ENCODE data around the gene CFAP52.
A peak's percentile ranks its signal among the peaks of the same experiment; 100 is the strongest.
"Not testable (repeated sequence)": the region's sequence is repeated elsewhere in the genome, so short reads cannot be mapped to it uniquely, and the experiment has no call there.

The CFAP52 gene

GRCh38 chr17:9568957-9569588 lies 7.4 kb upstream of the CFAP52 start:
- DNase-seq (ENCODE audit: low spot score): no peak

DNA sequence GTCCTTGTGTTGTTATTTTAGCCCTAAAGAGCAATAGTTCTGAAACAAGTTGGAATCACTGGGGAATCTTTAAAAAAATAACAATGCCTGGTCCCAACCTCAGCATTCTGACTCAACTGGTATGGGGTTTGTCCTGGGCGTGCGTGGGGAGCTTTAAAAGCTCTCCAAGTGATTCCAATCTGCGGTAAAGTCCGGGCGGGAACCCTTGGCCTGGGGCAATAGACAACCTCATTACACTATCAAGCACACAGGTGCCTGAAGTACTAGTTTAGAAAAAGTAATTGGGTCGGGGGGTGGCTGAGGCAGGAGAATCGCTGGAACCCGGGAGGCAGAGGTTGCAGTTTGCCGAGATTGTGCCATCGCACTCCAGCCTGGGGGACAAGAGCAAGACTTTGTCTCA lies 5.2 kb upstream of the CFAP52 start:
- no peak for DNase-seq (ENCODE audit: low spot score)

DNA sequence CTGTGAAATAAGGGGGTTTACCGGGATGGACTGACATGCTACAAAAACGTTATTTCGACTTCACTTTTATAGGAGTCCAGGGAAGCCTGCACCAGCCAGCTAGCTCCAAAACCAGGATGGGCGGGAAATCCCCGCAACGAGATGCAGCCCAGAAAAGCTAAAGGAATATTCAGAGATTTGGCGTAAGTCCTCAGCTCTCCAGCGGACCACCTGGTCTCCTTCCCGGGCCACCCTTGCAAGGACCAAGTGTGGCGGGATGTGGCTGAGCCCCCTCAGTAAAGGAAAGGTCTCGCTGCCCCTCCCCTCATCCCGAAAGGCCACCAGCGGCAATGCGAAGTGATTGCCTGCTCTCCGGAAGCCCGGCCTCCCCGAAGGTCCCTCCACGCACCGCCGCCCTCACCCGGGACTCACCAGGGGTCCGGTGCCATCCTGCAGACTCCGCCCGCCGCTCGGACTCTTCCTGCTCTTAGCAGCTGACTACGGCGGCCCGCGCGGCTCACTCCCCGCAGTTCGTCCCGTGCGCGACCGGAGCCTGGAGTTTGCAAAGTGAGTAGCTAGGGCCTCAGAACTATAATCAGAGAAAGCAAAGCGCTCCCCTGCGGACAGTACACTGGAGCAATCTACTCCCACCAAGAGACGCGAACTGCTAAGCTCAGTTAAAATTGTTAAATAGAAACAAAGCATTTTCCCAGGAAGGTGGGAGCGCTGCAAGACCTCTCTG lies 901 bp upstream of the CFAP52 start, which contains the start of gene STX8:
TSS of gene STX8 (minus strand) at position 440 of the 721 bp plus-strand sequence. CDS start at position 428, 12 bp downstream.
- peak; percentile 85 for DNase-seq (ENCODE audit: low spot score)

- no peak for DNase-seq (ENCODE audit: low spot score)
Observed at GRCh38 chr17:9577373-9577709, 899 bp downstream of the CFAP52 start.

- DNase-seq (ENCODE audit: low spot score): no peak
Observed at GRCh38 chr17:9587969-9588656, 11.7 kb downstream of the CFAP52 start.

DNA sequence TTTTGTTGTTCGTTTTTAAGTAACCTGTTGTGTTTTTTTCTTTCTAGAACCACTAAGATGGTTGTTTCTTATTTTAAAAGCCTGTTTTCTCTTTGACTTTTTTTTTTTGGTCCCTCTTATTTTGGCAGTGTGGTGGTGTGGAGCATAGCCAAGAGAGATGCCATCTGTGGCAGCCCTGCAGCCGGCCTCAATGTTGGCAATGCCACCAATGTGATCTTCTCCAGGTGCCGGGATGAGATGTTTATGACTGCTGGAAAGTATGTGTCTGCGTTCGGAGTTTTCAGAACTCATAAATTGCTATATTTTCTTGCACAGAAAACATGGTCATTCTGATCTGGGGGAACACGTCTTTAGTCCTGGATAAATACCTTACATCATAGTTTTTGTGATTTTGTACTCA lies 17.6 kb downstream of the CFAP52 start:
- DNase-seq (ENCODE audit: low spot score): no peak

GRCh38 chr17:9597638-9598037 lies 21.2 kb downstream of the CFAP52 start:
- not testable (repeated sequence) for DNase-seq (ENCODE audit: low spot score)

DNA sequence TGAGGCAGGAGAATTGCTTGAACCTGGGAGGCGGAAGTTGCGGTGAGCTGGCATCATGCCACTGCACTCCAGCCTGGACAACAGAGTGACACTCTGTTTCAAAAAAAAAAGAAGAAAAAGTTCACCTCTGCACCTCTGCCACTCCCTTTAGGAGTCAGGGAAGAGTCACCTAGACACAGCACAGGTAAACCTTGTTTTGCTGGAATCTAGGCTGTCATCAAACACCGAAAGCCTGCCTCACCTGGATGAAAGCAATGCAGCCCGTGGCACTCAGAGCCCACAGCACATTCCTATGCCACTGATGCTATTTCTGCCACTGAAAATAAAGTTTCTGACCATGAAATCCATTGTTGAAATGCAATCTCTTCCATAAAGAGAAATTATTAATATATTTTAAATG lies 22.2 kb downstream of the CFAP52 start:
- DNase-seq (ENCODE audit: low spot score): no peak

- DNase-seq (ENCODE audit: low spot score): not testable (repeated sequence)
Observed at GRCh38 chr17:9604583-9604982, 28.1 kb downstream of the CFAP52 start.

DNA sequence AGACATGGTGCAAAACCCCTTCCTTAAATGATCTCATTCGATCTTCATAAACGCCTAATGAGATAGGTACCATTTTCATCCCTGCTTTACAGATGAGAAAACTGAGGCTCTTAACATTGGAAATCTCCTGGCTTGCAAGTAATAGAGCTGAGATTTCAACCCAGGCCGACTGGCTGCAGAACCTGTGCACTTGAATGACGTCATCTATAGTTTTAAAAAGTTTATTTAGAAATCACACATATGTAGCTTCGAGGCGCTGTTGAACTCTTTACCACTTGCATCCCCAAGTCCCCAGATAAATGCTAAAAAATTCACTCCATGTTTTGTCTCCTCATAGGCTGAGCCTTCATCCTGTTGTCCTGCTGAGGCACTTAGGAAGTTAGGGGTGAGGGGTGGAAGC lies 30.0 kb downstream of the CFAP52 start:
- DNase-seq (ENCODE audit: low spot score): no peak

DNA sequence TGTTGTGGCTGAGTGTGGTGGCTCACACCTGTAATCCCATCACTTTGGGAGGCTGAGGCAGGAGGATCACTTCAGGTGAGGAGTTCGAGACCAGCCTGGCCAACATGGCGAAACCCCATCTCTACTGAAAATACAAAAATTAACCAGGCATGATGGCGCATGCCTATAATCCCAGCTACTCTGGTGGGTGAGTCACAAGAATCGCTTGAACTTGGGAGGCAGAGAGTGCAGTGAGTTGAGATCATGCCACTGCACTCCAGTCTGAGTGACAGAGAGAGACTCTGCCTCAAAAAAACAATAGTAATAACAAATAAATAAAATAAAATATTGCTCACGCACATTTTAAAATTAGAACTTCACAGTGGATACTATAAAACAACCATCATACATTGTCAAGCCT lies 30.6 kb downstream of the CFAP52 start:
- DNase-seq (ENCODE audit: low spot score): not testable (repeated sequence)

GRCh38 chr17:9611557-9611956 lies 35.1 kb downstream of the CFAP52 start:
- DNase-seq (ENCODE audit: low spot score): no peak

GRCh38 chr17:9612006-9612405 lies 35.6 kb downstream of the CFAP52 start:
- no peak for DNase-seq (ENCODE audit: low spot score)

DNA sequence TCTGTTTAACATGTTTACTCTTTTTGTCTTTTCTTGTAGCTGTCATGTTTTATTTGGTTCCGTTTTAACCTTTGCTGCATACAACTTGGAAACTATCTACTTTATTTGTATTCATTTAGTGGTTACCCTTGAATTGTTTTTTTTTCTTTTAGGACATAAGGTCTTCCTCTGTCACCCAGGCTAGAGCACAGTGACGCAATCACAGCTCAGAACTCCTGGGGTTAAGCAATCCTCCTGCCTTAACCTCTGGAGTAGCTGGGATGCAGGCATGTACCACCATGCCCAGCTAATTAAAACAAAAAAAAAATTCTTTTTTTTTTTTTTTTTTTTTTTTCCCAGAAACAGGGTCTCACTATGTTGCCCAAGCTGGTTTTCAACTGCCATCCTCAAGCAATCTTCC lies 39.0 kb downstream of the CFAP52 start:
- no peak for DNase-seq (ENCODE audit: low spot score)

DNA sequence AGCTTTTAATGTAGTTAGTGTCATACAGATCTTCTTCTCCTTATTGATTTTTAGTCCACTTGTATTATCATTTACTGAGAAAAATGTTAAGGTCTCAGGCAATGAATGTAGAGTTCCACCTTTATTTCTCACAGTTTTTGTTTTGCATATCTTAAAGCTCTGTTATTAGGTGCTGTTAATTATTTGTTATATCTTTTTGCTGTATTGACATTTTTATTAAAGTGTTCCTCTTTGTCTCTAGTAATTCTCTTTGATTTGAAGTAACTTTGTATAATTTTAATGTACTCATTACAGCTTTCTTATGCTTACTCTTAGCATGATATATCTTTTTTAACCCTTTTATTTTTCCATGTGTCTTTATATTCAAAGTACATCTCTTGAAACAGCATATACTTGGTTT lies 46.5 kb downstream of the CFAP52 start:
- no peak for DNase-seq (ENCODE audit: low spot score)

DNA sequence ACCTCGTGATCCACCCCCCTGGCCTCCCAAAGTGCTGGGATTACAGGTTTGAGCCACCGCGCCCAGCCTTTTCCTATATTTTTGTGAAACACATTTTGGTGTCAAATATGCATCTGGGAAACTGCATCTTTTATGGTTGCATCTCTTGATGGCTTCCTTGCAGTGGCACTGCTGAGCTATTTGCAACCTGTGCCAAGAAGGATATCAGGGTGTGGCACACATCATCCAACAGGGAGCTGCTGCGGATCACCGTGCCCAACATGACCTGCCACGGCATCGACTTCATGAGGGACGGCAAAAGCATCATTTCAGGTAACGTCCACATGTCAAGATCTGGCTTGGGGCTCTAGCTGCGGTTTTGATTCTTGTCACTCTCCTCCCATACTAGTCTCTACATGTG lies 52.1 kb downstream of the CFAP52 start:
- DNase-seq (ENCODE audit: low spot score): no peak

GRCh38 chr17:9632741-9633140 lies 56.3 kb downstream of the CFAP52 start:
- DNase-seq (ENCODE audit: low spot score): no peak

DNA sequence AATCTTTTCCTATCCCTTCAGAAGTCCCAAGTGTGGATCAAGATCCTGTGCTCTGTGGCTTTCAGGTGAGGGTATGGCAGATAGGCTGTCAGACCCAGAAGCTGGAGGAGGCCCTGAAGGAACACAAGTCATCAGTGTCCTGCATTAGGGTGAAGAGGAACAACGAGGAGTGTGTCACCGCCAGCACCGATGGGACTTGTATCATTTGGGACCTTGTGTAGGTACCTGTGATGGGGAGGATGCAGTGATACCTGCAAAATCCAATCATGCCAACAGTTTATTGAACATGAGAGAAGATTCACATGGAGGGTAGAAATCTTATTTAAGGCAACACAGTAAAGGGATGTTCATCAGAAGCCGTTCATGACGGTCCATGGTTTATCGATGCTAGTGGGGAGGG lies 58.9 kb downstream of the CFAP52 start:
- DNase-seq (ENCODE audit: low spot score): no peak

DNA sequence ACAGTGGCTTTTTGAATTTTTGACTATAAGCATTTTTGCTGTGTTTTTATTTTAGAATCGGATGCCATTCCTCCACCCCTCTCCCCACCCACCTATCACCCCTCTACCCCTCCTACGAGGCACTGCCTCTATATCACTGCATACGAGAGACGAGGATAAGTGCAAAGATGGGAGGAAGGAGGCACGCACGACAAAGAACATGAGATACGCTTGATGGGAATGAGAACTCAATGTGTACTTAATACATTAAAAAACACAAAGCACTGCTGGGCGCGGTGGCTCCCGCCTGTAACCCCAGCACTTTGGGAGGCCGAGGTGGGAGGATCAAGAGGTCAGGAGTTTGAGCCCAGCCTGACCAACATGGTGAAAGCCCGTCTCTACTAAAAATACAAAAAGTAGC lies 60.1 kb downstream of the CFAP52 start:
- DNase-seq (ENCODE audit: low spot score): no peak

DNA sequence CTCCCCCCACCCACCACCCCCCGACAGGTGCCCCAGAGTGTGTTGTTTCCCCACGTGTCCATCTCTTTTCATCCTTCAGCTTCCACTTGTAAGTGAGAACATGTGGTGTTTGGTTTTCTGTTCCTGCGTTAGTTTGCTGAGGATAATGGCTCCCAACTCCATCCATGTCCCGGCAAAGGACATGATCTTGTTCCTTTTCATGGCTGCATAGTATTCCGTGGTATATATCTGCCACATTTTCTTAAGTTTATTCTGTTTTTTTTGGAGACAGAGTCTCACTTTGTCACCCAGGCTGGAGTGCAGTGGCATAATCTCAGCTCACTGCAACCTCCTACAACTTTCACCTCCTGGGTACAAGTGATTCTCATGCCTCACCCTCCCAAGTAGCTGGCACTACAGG lies 63.9 kb downstream of the CFAP52 start:
- DNase-seq (ENCODE audit: low spot score): not testable (repeated sequence)

- DNase-seq (ENCODE audit: low spot score): no peak
Observed at GRCh38 chr17:9643611-9644010, 67.2 kb downstream of the CFAP52 start.

- peak; percentile 87 for DNase-seq (ENCODE audit: low spot score)
Observed at GRCh38 chr17:9644910-9645751, 68.7 kb downstream of the CFAP52 start, which contains the start of gene USP43. USP43 (plus strand) TSS chr17:9645517; CDS start chr17:9645633, 116 bp downstream.
